Stimulated activated naive CD8-positive, alpha-beta T cell treated with anti-CD3 and anti-CD28 coated beads, Interleukin-15, Interleukin-2, amounts not matched to agents 100 ng/mL and 50 ng/mL, for 24 hours (primary cell): Measurements from ENCODE around the gene GIPC1.
A peak's percentile ranks its signal among the peaks of the same experiment; 100 is the strongest.

Experiments used
- H3K27ac Mint-ChIP-seq: one replicate; pipeline ENCODE4 v1.8.0; 2021; ENCODE audit warnings: mild to moderate bottlenecking, mixed read lengths
- H3K27me3 Mint-ChIP-seq: one replicate; pipeline ENCODE4 v1.8.0; 2021; ENCODE audit warnings: mixed read lengths
- H3K36me3 Mint-ChIP-seq: one replicate; pipeline ENCODE4 v1.8.0; 2021; ENCODE audit warnings: low read depth, mixed read lengths
- H3K4me1 Mint-ChIP-seq: one replicate; pipeline ENCODE4 v1.8.0; 2021; ENCODE audit warnings: low read depth, mixed read lengths
- H3K4me3 Mint-ChIP-seq: one replicate; pipeline ENCODE4 v1.8.0; 2021; ENCODE audit warnings: mild to moderate bottlenecking, mixed read lengths
- H3K9me3 Mint-ChIP-seq: one replicate; pipeline ENCODE4 v1.8.0; 2021; ENCODE audit warnings: mixed read lengths

The GIPC1 gene

GRCh38 chr19:14487370-14488125, 8.4 kb downstream of the GIPC1 start:
- H3K4me1 Mint-ChIP-seq: peaks cover 5% of the 10 kb centered on the region
- no peaks in the 10 kb centered on the region for H3K9me3 Mint-ChIP-seq
- no peak overlapping the region for H3K27ac Mint-ChIP-seq
- peaks cover 4% of the 10 kb centered on the region for H3K36me3 Mint-ChIP-seq
- H3K27me3 Mint-ChIP-seq: no peaks in the 10 kb centered on the region
- no peak overlapping the region for H3K4me3 Mint-ChIP-seq

GRCh38 chr19:14482172-14482941, 13.6 kb downstream of the GIPC1 start:
- no peaks in the 10 kb centered on the region for H3K27me3 Mint-ChIP-seq
- no peak overlapping the region for H3K4me3 Mint-ChIP-seq
- H3K27ac Mint-ChIP-seq: no peak overlapping the region
- no peaks in the 10 kb centered on the region for H3K9me3 Mint-ChIP-seq
- H3K4me1 Mint-ChIP-seq: peaks cover 10% of the 10 kb centered on the region
- H3K36me3 Mint-ChIP-seq: no peaks in the 10 kb centered on the region

- no peaks in the 10 kb centered on the region for H3K27me3 Mint-ChIP-seq
- H3K4me3 Mint-ChIP-seq: no peak overlapping the region
- H3K9me3 Mint-ChIP-seq: no peaks in the 10 kb centered on the region
- no peaks in the 10 kb centered on the region for H3K36me3 Mint-ChIP-seq
- H3K27ac Mint-ChIP-seq: no peak overlapping the region
- peaks cover 16% of the 10 kb centered on the region for H3K4me1 Mint-ChIP-seq
Measured at GRCh38 chr19:14480700-14481079, 15.2 kb downstream of the GIPC1 start.

- Mint-ChIP-seq H3K9me3 (no peaks in the 10 kb centered on the region), H3K36me3 (no peaks in the 10 kb centered on the region), H3K27me3 (no peaks in the 10 kb centered on the region), H3K4me3 (no peak overlapping the region), H3K4me1 (peaks cover 21% of the 10 kb centered on the region), H3K27ac (no peak overlapping the region)
Measured at GRCh38 chr19:14479975-14480699, 15.8 kb downstream of the GIPC1 start.

- Mint-ChIP-seq H3K9me3 (no peaks in the 10 kb centered on the region), H3K4me3 (no peak overlapping the region), H3K4me1 (peaks cover 26% of the 10 kb centered on the region), H3K36me3 (no peaks in the 10 kb centered on the region), H3K27me3 (peaks cover 5% of the 10 kb centered on the region), H3K27ac (no peak overlapping the region)
Measured at GRCh38 chr19:14479309-14479974, 16.5 kb downstream of the GIPC1 start.

- Mint-ChIP-seq H3K27ac (no peak overlapping the region), H3K9me3 (no peaks in the 10 kb centered on the region), H3K4me1 (peaks cover 29% of the 10 kb centered on the region), H3K36me3 (no peaks in the 10 kb centered on the region), H3K27me3 (peaks cover 10% of the 10 kb centered on the region), H3K4me3 (no peak overlapping the region)
Measured at GRCh38 chr19:14478113-14478545, 17.8 kb downstream of the GIPC1 start.

GRCh38 chr19:14477418-14478112, 18.4 kb downstream of the GIPC1 start:
- Mint-ChIP-seq H3K9me3 (no peaks in the 10 kb centered on the region), H3K4me1 (peaks cover 33% of the 10 kb centered on the region), H3K27ac (no peak overlapping the region), H3K27me3 (peaks cover 14% of the 10 kb centered on the region), H3K36me3 (no peaks in the 10 kb centered on the region), H3K4me3 (no peak overlapping the region)

GRCh38 chr19:14476673-14477401, 19.1 kb downstream of the GIPC1 start:
- Mint-ChIP-seq H3K36me3 (no peaks in the 10 kb centered on the region), H3K4me3 (no peak overlapping the region), H3K27ac (peak overlapping the region; percentile 43), H3K9me3 (no peaks in the 10 kb centered on the region), H3K4me1 (peaks cover 33% of the 10 kb centered on the region), H3K27me3 (peaks cover 14% of the 10 kb centered on the region)

- Mint-ChIP-seq H3K27ac (no peak overlapping the region), H3K4me3 (no peak overlapping the region), H3K27me3 (peaks cover 14% of the 10 kb centered on the region), H3K4me1 (peaks cover 33% of the 10 kb centered on the region), H3K9me3 (no peaks in the 10 kb centered on the region), H3K36me3 (no peaks in the 10 kb centered on the region)
Measured at GRCh38 chr19:14476327-14476672, 19.6 kb downstream of the GIPC1 start.

- peaks cover 14% of the 10 kb centered on the region for H3K27me3 Mint-ChIP-seq
- H3K9me3 Mint-ChIP-seq: no peaks in the 10 kb centered on the region
- H3K4me1 Mint-ChIP-seq: peaks cover 30% of the 10 kb centered on the region
- peak within 1 kb of the TSS; percentile 40 for H3K4me3 Mint-ChIP-seq
- no peak within 1 kb of the TSS for H3K27ac Mint-ChIP-seq
- H3K36me3 Mint-ChIP-seq: no peaks in the 10 kb centered on the region
Measured at GRCh38 chr19:14475251-14476073, 20.5 kb downstream of the GIPC1 start, which contains the start of gene PTGER1. Gene PTGER1, minus strand, starts transcription at chr19:14475354. Its CDS starts 1,034 bp downstream, at chr19:14474320.

- Mint-ChIP-seq H3K4me3 (peak overlapping the region; percentile 40), H3K27ac (no peak overlapping the region), H3K36me3 (no peaks in the 10 kb centered on the region)
Measured at GRCh38 chr19:14474827-14475226, 21.1 kb downstream of the GIPC1 start.

GRCh38 chr19:14473978-14474578, 21.8 kb downstream of the GIPC1 start:
- H3K4me1 Mint-ChIP-seq: peaks cover 28% of the 10 kb centered on the region
- peaks cover 14% of the 10 kb centered on the region for H3K27me3 Mint-ChIP-seq
- no peak overlapping the region for H3K4me3 Mint-ChIP-seq
- peaks cover 6% of the 10 kb centered on the region for H3K36me3 Mint-ChIP-seq
- H3K27ac Mint-ChIP-seq: no peak overlapping the region
- H3K9me3 Mint-ChIP-seq: no peaks in the 10 kb centered on the region

More at GRCh38 chr19:14474827-14475226, 21.1 kb downstream of the GIPC1 start:
- H3K27me3 Mint-ChIP-seq: peaks cover 14% of the 10 kb centered on the region
- H3K4me1 Mint-ChIP-seq: peaks cover 28% of the 10 kb centered on the region
- H3K9me3 Mint-ChIP-seq: no peaks in the 10 kb centered on the region
